Transverse colon (tissue), 4 donors: Measurements from ENCODE around the gene WDR26.

Experiments used
- EP300 ChIP-seq: sonication (generic); formaldehyde crosslinking; IDR thresholded peaks from one replicate; pipeline ENCODE4 v1.6.1; 2017; ENCODE audit warnings: antibody characterized with exemption, low read depth
- POLR2A ChIP-seq: fragments of 450-650 bp; IDR thresholded peaks from one replicate; pipeline ENCODE4 v1.6.1; 2016; ENCODE audit warnings: antibody characterized with exemption, mild to moderate bottlenecking, moderate library complexity
- POLR2AphosphoS5 ChIP-seq, 3 donors: sonication (generic); formaldehyde crosslinking; IDR thresholded peaks; one replicate each; pipeline ENCODE4 v1.6.1; 2016; ENCODE audit warnings: antibody characterized with exemption in 3 of 3
- TF ChIP-seq, protein P1 (sequence below), 5 experiments: fragments of 200-600 bp in 3 of 5; fragments of 450-650 bp in 2 of 5; sonication (generic) in 3 of 5; IDR thresholded peaks; 1 replicate in 2 of 5; 2 replicates in 3 of 5; pipeline ENCODE4 v1.5.1; 2016 to 2017; ENCODE audit warnings: antibody characterized with exemption in 5 of 5, inconsistent platforms in 3 of 5, mild to moderate bottlenecking in 2 of 5, moderate library complexity in 1 of 5

DNA sequence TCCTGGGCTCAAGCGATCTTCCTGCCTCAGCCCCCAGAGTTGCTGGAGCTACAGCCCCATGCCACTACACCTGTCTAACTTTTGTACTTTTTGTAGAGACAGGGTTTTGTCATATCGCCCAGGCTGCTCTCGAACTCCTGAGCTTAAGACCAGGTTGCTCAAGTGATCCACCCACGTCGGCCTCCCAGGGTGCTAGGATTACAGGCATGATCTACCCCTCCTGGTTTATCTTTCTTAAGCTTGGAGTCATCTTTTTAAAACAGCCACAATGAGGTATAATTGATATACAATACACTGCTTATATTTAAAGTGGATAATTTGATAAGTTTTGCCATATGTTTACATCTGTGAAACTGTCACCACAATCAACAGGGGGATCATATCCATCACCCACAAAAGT, 25.4 kb upstream of the WDR26 start:
- no peak for TF ChIP-seq POLR2AphosphoS5 (IDR thresholded peaks at IDR 0.05)
- TF ChIP-seq, protein P1, sequence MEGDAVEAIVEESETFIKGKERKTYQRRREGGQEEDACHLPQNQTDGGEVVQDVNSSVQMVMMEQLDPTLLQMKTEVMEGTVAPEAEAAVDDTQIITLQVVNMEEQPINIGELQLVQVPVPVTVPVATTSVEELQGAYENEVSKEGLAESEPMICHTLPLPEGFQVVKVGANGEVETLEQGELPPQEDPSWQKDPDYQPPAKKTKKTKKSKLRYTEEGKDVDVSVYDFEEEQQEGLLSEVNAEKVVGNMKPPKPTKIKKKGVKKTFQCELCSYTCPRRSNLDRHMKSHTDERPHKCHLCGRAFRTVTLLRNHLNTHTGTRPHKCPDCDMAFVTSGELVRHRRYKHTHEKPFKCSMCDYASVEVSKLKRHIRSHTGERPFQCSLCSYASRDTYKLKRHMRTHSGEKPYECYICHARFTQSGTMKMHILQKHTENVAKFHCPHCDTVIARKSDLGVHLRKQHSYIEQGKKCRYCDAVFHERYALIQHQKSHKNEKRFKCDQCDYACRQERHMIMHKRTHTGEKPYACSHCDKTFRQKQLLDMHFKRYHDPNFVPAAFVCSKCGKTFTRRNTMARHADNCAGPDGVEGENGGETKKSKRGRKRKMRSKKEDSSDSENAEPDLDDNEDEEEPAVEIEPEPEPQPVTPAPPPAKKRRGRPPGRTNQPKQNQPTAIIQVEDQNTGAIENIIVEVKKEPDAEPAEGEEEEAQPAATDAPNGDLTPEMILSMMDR (IDR thresholded peaks at IDR 0.05): no peak
- TF ChIP-seq POLR2A: no peak
- TF ChIP-seq EP300: no peak
